Measurements from ENCODE around the gene ARID3C. TPM values are rescaled to one million over a fixed set of nuclear protein-coding genes. Genes with fewer than 3 reads are reported as not detected.

Gene ARID3C
- total RNA-seq, 1 experiment from 2014 or later, result not detected

DNA sequence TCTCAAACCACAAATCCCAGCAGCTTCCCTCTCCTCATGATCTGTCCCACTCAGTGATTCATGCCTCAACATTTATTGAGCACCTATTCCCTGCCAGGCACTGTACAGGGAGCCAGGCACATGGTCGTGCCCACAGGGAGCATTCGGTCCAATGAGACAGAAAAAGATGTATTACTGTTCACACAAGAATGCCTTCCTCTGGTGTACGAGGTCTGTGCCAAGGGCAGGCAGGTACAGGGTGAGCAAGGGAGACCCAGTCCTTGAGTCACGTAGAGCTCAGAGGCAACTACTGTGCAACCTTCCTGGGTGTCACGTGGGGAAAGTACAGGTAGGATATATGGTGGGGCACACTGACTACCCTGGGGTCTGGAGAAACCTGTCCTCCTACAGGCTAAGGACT, 43.9 kb downstream of the ARID3C start:
- H3K4me1 ChIP-seq (replicated peaks; ENCODE audit: insufficient read depth), result no peaks in the 10 kb centered on the region
- peaks cover 67% of the 10 kb centered on the region for H3K27me3 ChIP-seq (ENCODE audit: insufficient read depth, low read depth)
- no peak overlapping the region for H2AFZ ChIP-seq
- H3F3A ChIP-seq (ENCODE audit: insufficient read depth, low read depth), result no peaks in the 10 kb centered on the region
- H3K36me3 ChIP-seq (ENCODE audit: low read depth), result no peaks in the 10 kb centered on the region
- H3K9me2 ChIP-seq (ENCODE audit: insufficient read depth), result no peaks in the 10 kb centered on the region
- ChIA-PET CTCF (no interaction called here), POLR2A (ENCODE audit: unreplicated experiment) (no interaction called here)
- no TSS peak for BruUV-seq (replicated peaks)
- no peak for TF ChIP-seq EZH2 (IDR thresholded peaks at IDR 0.05; ENCODE audit: low read depth)
- TF ChIP-seq, protein P1, sequence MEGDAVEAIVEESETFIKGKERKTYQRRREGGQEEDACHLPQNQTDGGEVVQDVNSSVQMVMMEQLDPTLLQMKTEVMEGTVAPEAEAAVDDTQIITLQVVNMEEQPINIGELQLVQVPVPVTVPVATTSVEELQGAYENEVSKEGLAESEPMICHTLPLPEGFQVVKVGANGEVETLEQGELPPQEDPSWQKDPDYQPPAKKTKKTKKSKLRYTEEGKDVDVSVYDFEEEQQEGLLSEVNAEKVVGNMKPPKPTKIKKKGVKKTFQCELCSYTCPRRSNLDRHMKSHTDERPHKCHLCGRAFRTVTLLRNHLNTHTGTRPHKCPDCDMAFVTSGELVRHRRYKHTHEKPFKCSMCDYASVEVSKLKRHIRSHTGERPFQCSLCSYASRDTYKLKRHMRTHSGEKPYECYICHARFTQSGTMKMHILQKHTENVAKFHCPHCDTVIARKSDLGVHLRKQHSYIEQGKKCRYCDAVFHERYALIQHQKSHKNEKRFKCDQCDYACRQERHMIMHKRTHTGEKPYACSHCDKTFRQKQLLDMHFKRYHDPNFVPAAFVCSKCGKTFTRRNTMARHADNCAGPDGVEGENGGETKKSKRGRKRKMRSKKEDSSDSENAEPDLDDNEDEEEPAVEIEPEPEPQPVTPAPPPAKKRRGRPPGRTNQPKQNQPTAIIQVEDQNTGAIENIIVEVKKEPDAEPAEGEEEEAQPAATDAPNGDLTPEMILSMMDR (conservative IDR thresholded peaks at IDR 0.05), result no peak
- no peak overlapping the region for H3K27ac ChIP-seq
- no peaks in the 10 kb centered on the region for H4K20me1 ChIP-seq (ENCODE audit: insufficient read depth)
- intact Hi-C loops (cut with micrococcal nuclease; ENCODE audit: unreplicated experiment), result no loop called here
- H3K4me2 ChIP-seq, result no peak overlapping the region
- no peaks in the 10 kb centered on the region for H3K9me3 ChIP-seq (ENCODE audit: insufficient read depth, low read depth)
- no peak for DNase-seq
- no peaks in the 10 kb centered on the region for H3K79me2 ChIP-seq (ENCODE audit: low read depth)
- no peak overlapping the region for H3K4me3 ChIP-seq

DNA sequence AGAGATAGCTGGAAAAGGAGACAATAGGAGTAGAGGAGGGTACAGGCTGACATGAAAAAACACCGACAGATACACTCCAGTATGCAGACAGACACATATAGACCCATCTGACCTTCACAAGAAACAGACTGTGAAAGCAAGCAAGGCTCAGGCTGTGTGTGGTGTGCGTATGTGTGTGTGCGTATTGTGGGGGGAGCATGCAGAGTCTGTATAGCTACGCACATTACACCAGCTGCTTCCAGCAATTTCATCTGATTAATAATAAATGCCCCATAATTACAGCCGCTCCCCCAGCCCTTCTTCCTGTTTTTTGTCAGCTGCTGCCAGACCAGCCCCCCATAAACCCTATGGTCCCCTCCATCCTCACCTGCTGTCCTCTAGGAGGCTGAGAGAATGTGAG, 46.1 kb downstream of the ARID3C start:
- Histone ChIP-seq H3K4me1 (replicated peaks; ENCODE audit: insufficient read depth) (no peaks in the 10 kb centered on the region), H4K20me1 (ENCODE audit: insufficient read depth) (no peaks in the 10 kb centered on the region), H2AFZ (no peak overlapping the region), H3K79me2 (ENCODE audit: low read depth) (no peaks in the 10 kb centered on the region), H3K27me3 (ENCODE audit: insufficient read depth, low read depth) (peaks cover 83% of the 10 kb centered on the region), H3F3A (ENCODE audit: insufficient read depth, low read depth) (no peaks in the 10 kb centered on the region), H3K36me3 (ENCODE audit: low read depth) (no peaks in the 10 kb centered on the region), H3K4me2 (no peak overlapping the region), H3K9me2 (ENCODE audit: insufficient read depth) (no peaks in the 10 kb centered on the region), H3K27ac (no peak overlapping the region), H3K9me3 (ENCODE audit: insufficient read depth, low read depth) (no peaks in the 10 kb centered on the region), H3K4me3 (no peak overlapping the region)
- ChIA-PET CTCF (no interaction called here), POLR2A (ENCODE audit: unreplicated experiment) (no interaction called here)
- intact Hi-C loops (cut with micrococcal nuclease; ENCODE audit: unreplicated experiment), result no loop called here
- no peak for DNase-seq
- TF ChIP-seq, protein P1 (conservative IDR thresholded peaks at IDR 0.05), result no peak
- TF ChIP-seq EZH2 (IDR thresholded peaks at IDR 0.05; ENCODE audit: low read depth), result no peak
- no TSS peak for BruUV-seq (replicated peaks)

DNA sequence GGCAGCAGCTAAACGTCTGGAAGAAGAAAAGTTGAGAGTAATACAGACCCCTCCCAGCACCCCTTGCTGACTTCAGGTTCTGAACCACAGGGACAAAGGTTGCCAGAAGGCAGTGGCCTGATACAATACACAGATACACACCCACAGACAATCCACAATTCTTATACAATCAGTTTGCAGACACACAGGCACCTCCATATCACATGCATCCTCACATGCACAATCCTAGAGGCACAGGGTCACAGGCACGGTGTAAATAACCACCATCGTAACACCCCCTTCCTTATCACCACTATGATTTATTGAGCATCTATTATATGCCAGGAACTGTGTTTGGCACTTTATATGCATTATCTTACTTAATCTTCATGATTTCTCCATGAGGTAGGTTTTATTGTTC, 47.5 kb downstream of the ARID3C start:
- H3K9me2 ChIP-seq (ENCODE audit: insufficient read depth), result no peaks in the 10 kb centered on the region
- H3F3A ChIP-seq (ENCODE audit: insufficient read depth, low read depth), result no peaks in the 10 kb centered on the region
- no peaks in the 10 kb centered on the region for H3K9me3 ChIP-seq (ENCODE audit: insufficient read depth, low read depth)
- BruUV-seq (replicated peaks), result no TSS peak
- no peaks in the 10 kb centered on the region for H3K79me2 ChIP-seq (ENCODE audit: low read depth)
- no peak overlapping the region for H3K27ac ChIP-seq
- no peaks in the 10 kb centered on the region for H4K20me1 ChIP-seq (ENCODE audit: insufficient read depth)
- no peaks in the 10 kb centered on the region for H3K4me1 ChIP-seq (replicated peaks; ENCODE audit: insufficient read depth)
- H3K36me3 ChIP-seq (ENCODE audit: low read depth), result no peaks in the 10 kb centered on the region
- H3K4me2 ChIP-seq, result no peak overlapping the region
- TF ChIP-seq EZH2 (IDR thresholded peaks at IDR 0.05; ENCODE audit: low read depth), result no peak
- TF ChIP-seq, protein P1 (conservative IDR thresholded peaks at IDR 0.05), result no peak
- POLR2A ChIA-PET (ENCODE audit: unreplicated experiment), result no interaction called here
- H3K27me3 ChIP-seq (ENCODE audit: insufficient read depth, low read depth), result peaks cover 81% of the 10 kb centered on the region
- H2AFZ ChIP-seq, result no peak overlapping the region
- H3K4me3 ChIP-seq, result no peak overlapping the region
- CTCF ChIA-PET, result no interaction called here
- intact Hi-C loops (cut with micrococcal nuclease; ENCODE audit: unreplicated experiment), result no loop called here
- no peak for DNase-seq
